GM19372 (cell line): ENCODE data around the gene PDE10A.

Experiments used
- ATAC-seq: cut with Tn5 transposase; IDR thresholded peaks from one replicate; pipeline ENCODE4 v1.9.1; 2021; ENCODE audit warnings: mild to moderate bottlenecking, low read depth, moderate library complexity; ENCODE audit not compliant: unreplicated experiment

Gene PDE10A

DNA sequence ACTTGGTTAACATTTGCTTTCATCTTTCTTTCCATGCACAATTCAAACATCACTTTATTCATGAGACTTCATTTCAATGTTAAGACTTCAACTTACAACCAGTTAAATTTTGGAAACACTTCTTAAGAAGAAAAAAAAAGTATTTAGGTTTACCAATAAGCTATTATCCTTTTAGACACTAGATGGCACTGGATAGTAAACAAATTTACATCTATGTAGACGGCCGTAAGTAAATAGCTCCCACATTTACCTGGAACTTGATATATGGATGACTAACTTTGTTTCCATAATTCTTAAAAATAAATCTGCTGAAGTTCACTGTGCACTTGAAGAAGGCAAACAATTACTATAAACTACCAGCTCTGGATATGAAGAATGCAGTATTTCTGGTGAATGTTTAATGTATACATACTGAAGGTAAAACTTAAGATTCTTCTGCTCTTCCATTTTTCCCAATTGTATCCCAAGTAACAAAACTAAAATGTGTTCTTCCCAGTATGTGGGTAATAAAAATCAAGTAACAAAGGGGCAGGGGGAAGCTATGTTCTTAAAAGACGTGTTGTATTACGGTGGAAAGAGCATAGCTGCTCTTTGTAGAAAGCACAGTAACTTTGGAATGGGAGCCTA is 223.0 kb downstream of the PDE10A start:
- no peak for ATAC-seq

DNA sequence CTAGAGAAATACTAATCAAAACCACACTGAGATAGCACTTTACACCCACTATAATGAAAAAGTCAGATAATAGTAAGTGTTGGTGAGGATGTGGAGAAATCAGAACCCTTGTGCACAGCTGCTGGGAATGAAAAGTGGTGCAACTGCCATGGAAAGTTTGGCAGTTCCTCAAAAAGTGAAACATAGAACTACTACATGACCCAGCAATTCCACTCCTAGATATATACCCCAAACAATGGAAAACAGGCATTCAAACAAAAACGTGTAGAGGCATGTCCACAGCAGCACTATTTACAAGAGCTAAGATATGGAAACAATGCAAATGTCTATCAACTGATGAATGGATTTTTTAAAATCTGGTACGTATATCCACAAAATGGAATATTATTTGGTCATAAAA is 236.1 kb downstream of the PDE10A start:
- no peak for ATAC-seq

DNA sequence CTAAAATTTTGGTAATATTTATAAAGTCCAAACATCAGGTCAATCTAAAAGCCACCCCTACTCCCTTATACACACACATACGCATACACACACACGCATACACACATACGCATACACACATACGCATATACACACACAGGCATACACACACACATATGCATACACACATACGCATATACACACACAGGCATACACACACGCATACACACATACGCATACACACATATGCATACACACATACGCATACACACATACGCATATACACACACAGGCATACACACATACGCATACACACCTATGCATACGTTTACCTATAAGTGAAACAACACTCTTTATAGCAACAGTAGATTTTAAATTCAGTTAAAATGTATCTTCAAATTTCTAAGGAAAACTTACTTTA is 240.8 kb downstream of the PDE10A start:
- no peak for ATAC-seq

DNA sequence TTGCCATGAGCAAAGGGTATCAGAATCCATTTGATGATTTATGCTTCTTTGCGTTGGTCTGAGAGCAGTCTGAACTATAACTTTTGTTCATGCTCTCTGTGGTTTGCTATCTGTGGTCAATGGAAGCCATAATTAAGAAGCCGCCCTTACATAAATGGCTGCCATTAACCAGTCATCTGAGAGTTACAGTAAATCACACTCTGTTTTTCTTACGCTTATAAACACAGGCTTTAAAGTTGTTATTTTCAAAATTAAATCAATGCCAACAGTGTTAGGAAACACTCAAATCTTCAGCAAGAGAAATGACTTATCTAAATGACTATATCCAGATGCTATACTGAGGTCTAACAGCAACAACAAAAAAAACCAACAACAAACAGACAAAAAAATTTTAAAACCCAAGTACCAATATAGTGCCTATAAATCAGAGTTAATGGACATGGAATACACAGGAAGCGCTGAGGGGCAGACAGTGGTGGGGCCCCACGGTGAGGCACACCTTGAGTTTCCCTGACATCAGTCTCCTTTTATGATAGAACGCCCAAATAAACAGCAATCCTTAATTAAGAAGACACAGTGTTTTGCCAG is 245.7 kb downstream of the PDE10A start:
- ATAC-seq = no peak

DNA sequence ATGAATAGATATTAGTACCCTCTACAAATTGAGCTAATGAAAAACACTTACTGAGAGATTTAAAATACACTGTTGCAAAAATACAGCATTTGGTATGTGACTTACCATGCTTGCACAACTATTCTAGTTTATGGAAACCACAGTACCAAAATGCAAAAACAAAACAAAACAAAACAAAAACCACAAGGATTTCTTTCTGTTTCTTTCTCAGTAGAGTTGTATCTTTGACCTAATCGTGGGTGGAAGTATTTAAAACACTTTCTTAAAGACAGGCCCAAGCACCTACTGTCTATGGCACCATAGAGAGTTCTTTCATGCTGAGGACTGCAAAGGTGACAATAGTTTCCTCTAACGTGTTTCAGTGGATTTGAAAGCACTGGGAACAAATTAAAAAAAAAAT is 258.3 kb downstream of the PDE10A start:
- no peak for ATAC-seq

DNA sequence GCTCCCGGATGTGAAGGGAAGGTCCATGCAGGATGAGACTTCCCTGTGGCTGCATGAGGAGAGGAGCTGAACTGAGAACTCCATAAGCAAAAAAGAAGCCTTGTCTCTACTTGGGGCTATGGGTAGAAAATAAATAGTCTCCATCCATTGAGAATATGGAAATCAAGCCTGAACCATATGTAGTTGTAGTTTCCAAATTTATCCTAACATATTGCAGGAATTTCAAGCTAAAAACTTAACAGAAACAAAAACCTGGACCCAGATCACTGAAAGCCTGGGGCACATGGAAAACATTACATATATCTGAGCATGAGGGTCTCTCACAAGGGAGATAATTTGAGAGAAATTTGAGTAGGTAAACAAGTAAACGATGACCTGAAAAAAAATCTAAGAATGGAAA is 258.7 kb downstream of the PDE10A start:
- ATAC-seq = no peak

DNA sequence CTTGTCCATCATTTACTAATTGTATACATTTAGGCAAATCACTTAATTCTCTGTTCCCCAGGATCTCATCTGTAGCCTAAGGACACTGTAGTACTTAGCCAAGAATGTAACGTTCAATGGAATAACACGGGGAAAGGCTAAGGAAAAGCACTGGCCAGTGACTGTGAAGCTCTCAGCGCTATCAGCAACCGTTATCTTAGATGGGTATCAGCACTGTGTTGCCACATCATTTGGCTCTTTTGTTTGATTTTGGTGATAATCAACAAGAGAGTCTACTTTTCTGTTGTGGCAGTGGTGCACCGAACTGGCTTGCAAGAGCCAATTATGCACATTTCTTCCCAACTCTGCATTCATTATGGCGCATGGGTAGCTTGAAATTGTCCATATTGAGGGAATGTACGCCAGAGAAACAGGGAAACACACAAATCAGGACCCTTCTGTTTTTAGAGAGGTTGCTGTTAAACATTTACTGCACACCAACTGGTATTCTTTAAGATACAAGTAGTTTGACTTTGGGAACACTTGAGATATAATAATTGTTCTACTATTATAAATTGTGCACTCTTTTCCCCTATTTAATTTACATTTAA is 259.9 kb downstream of the PDE10A start:
- no peak for ATAC-seq

DNA sequence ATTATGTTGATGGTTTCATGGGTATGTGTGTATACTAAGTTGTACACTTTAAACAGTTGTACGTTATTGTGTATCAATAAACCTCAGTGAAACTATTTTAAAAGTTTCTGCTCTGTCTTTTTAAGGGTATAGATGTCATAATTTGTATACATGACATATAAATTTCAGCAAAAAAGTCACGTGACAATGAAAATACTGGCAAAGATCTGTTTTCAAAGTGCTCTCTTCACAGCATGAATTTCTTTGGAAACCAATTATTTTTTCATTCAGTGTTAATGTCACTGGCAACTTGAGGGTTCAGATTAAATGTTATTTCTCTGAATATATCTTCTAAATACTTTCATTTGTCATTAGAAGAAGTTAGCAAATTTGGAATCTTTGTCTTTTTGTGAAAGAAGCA is 261.9 kb downstream of the PDE10A start:
- no peak for ATAC-seq

DNA sequence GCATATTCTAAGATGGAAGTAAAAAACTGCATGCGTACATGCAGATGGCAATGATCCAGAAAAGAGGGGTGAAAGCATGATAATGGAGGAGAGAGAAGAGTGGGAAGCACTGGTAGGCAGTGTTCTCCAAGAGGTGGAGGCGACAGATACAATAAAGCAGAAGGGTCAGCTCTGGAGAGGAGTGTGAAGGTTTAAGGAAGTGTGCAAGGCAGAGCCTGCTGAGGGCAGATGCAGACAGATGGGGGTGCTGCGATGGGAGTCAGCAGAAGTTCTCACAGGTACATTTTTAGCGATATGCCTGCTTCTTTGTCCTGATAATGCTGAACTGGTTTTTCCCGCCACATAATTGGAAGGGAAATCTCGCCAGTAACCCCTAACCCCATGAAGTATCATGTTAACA is 272.6 kb downstream of the PDE10A start:
- ATAC-seq = no peak

DNA sequence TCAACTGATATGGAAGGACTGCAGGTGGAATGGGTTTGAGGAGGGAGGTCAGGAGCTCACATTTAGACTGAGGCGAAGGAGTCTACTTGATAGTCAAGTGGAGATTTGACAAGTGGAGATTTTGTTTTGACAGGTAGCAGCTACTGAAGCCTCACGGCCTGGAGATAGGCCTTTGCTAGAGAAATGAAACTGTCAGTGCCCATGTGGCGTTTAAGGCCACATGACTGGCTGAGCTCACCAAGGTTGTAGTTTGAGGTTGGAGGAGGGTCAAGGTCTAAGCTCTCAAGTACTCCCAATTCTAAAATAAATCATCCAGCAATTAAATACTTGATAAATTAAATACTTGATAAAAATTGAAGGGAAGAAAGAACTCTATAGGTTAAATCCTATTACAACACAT is 273.5 kb downstream of the PDE10A start:
- no peak for ATAC-seq

DNA sequence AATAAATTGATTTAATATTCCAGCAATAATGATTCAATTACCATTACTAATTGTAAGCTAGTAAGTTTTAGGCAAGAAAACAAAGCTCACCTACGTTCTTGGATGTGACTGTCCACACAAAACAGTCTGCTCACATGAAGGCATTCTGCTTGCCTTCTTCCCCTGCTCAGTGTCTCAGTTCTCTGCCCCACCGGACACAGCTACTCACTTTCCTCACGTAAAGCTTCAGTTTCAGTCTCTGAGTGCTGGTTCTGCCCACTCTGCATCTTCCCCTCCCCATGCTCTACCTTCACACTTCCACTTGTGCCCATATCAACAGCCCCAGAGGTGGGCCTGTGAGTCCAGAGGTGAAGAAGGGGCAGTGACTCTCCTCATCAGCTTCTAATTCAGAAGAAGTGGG is 279.7 kb downstream of the PDE10A start:
- no peak for ATAC-seq

DNA sequence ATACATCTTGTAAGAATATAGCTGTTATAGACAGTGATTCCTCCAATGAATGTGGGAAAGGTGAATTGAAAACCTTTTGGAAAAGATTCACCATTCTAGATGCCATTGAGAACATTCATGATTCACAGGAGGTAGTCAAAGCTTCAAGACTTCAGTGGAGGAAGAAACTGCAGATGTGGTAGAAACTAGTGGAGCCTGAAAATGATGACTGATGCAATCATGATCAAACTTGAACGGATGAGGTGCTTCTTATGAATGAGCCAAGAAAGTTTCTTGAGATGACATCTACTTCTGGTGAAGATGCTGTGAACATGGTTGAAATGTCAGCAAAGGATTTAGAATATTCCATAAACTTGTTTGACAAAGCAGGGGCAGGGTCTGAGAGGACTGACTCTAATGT is 286.9 kb downstream of the PDE10A start:
- ATAC-seq = no peak

DNA sequence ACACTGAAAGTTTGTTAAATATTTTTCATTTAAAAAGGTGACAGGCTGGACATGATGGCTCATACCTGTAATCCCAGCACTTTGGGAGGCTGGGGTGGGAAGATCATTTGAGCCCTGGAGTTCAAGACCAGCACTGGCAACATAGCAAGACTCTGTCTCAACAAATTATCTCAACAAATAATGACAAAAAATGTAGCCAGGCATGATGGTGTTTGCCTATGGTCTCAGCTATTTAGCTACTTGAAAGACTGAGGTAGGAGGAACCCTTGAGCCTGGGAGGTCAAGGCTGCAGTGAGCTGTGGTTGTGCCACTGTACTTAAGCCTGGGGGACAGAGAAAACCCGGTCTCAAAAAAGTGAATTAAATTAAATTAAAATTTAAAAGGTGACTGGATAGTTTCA is 297.7 kb downstream of the PDE10A start:
- ATAC-seq = no peak

DNA sequence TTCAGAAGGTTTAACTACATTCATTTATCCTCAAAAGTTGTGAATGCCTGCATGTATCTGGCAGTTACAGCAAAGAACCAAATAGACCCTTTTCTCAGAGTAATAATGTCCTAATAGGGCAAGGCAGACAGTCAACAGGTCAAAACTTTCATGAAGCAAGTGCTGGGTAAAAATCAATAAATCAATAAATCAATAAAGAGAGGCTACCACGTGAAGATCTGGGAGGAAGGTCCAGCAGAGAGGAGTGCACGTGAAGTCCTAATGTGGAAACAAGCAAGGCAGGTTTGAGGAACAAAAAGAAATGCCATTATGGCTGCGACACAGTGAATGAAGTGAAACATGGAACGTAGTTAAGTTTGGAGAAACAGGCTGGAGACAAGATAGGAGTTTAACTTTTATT is 317.3 kb downstream of the PDE10A start:
- no peak for ATAC-seq

DNA sequence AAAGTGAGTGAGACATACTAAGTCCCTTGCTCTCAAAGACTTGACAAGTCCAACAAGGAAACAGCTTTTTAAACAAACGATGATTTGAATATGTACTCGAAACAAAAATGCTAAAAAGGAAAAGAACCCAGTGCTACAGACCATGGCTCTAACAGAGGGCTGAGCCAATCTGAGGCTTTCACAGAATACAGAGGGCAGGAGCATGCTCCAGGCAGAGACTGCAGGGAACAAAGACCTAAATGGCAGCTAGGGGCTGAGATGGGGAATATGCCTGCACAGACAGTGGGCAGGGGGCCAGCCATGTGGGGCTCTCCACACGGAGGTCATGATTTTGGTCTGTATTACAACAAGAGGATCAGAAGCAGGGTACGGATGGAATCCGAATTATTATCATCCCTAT is 322.5 kb downstream of the PDE10A start:
- ATAC-seq = no peak

DNA sequence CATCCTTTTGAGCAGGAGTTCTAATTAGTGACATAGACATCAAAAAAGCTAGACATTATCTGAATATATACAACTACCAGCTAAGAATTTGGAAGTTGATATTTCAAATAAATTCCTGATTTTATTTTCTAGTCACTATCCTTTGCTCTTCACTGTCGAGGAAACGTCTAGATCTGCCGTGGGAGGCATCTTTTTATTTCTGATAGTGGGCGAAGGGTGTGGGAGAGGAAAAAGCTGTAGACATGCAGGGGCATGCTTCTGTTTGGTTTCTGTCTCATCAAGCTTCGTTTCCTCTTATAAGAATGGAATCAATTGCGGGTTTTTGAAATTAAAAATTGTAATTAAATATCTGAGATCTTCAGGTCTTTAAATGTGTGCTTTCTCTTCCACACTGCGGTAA is 337.4 kb downstream of the PDE10A start:
- ATAC-seq = no peak

DNA sequence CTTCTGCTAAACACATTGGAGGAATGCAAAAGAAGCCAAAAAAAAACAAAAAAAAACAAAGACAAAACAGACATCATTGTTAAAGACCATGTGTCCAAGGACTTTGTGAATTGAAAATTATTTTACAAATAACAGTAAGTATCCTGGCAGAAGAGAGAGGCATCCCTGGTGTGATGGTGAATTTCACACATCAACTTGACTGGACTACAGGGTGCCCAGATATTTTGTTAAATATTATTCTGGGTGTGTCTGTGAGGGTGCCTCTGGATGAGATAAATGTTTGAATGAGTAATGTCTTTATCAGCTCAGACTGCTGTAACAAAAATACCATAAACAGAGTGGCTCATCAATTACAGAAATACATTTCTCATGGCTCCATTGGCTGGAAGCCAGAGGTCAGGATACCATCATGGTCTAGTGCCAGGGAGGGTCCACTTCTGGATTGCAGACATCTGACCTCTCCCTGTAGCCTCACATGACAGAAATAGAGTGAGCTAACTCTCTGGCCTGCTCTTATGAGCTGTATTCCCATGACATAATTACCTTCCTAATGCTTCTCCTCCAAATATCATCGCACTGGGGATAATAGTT is 341.4 kb downstream of the PDE10A start:
- ATAC-seq = no peak

DNA sequence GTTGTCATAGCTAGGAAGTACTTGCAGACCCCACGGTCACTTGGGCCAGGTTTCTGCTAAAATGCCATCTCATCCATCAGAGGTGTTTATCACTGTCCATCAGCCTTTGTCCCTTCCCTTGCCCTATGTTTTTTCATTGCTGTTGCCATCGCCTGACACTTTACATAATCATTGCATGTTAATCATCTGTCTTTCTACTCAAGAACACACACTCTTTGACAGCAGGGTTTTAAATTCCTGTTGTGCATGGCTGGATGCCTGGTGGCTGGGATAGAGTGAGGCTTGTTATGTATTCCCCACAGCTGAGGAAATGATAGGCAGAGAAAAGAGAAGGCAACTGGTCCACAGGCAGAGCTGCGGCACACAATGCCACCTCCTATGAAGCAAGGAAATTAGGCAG is 341.9 kb downstream of the PDE10A start:
- ATAC-seq = no peak

DNA sequence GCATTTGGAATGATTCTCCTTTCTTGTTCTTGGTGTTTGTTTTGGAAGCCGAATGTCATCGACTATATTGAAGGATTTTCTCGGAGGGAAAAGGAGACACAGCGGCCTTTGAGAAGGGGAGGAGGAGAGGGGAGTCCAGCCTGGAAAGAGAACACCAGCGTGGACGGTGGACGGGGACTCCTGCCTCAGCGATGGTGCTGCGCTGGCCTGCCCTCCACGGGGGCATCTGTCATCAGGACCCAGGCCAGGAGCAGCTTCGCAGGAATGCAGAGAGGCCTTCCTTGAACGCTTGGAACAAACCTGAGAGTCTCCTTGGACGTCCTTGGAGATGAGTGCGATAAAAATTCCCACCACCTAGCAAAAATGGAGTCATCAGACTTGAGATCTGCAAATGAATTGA is 345.3 kb downstream of the PDE10A start:
- no peak for ATAC-seq

DNA sequence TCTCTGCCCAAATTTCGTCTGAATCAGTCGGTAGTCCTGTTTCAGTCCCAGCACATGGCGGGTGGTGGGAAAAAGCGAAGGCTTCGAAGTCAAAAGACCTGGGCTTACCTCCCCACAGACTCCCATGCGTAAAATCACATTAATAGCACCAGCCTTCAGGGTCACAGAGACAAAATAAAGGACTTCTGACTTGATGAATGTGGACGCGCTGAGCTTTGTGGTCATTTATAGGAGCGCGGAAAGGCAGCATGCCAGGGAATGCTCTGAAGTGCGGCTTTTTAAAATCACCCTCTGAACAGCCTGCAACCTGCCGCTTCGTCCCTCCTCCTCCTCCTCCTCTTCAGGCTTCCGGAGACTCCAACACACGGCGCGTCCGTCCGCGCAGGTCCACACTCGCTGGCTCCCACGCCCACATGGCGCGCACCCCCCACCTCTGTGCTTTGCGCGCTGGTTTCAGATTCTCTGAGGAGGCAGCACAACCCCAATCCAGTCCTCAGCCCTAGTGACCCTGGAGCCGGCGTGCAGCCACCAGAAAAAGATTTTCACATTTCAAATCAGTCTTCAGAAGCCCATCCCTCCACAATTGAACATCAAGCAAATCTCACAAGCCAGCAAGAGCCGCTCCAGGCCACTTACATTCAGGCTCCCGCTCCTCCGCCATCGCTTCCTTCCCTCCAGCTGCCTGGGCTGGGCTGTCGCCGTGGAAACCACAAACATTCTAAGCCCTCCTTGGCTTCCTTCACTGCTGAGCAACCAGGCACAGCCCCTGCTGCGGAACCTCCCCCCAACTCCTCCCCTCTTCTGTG is 353.9 kb downstream of the PDE10A start, which contains the start of gene C6orf118:
Gene C6orf118 (minus strand): TSS at position 680 of the 806 bp plus-strand sequence. CDS start 19 bp downstream, at position 661.
- no peak for ATAC-seq

DNA sequence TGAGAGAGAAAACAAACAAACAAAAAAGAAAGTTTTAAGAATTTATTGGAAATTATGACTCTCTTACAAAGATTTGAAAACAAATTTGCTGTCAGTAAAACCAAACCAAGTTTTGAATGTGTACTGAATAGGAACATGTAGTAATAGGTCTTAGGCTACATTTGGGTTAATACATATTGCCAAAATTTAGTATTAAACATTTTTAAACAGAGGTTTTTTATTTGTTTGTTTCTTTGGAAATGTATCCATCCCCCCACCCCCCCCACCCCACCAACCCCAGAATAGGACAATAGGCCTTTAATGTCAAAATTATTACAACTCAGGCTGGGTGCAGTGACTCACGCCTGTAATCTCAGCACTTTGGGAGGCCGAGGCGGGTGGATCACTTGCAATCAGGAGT is 356.1 kb downstream of the PDE10A start:
- ATAC-seq = no peak
